ENCODE results near the gene HTT.
"Not testable (repeated sequence)": the region's sequence is repeated elsewhere in the genome, so short reads cannot be mapped to it uniquely, and the experiment has no call there.

HTT gene

GRCh38 chr4:3046623-3047022 is 27.9 kb upstream of the HTT start:
- no peak for DNase-seq

DNA sequence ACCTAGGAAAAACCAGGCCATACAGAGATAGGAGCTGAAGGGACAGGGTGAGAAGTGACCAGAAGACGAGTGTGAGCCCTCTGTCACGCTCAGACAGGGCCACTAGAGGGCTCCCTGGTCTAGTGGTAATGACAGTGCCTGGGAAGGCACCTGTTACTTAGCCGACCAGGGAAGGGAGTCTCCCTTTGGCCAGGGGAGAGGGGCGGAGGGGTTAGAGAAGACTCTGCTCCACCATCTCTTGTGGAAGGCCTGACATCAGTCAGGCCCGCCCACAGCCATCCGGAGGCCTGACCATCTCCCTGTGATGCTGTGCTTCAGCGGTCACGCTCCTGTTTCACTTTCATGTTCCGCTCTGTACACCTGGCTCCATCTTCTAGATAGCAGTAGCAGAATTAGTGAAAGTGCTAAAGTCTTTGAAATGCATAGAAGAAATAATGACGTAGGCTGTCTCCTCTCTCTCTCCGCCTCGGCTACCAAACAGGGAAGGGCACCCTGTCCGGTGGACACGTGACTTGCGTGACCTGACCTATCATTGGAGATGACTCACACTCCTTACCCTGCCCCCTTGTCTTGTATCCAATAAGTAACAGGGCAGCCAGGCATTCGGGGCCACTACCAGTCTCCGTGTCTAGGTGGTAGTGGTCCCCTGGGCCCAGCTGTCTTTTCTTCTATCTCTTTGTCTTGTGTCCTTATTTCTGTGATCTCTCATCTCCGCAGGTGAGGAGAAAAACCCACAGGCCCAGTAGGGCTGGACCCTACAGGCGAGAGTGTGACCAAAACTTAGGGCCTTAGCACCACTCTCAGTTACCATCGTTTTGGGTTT is 26.8 kb upstream of the HTT start:
- DNase-seq, result peak in 1 of 2 experiments; percentile 12

DNA sequence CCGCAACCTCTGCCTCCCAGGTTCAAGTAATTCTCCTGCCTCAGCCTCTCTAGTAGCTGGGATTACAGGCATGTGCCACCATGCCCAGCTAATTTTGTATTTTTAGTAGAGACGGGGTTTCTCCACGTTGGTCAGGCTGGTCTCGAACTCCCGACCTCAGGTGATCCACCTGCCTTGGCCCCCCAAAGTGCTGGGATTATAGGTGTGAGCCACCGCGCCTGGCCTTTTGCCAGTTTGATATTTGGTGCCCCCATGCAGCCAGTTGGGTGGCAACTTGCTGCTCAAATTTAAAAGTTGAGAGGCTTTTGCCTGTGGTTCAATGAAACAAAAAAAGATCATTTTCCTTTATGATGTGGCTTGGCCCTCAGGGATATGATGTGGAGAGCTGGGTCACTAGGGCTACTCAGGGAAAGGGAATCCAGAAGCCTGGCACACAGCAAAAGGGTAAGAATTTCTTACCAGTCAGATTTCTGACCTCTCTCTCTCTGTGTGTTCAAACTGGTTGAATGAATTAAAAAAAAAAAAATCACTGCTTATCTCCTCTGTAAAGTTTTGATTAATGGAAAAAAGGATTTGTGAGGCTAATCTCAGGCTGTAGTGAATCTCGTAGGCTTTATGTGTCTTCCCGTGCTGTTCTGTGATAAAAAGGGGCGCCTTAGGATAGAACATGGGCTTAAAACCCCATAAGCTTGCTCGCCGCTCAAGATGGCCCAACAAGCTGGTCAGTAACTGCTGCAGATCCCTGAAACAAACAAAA is 23.2 kb upstream of the HTT start:
- not testable (repeated sequence) for DNase-seq

DNA sequence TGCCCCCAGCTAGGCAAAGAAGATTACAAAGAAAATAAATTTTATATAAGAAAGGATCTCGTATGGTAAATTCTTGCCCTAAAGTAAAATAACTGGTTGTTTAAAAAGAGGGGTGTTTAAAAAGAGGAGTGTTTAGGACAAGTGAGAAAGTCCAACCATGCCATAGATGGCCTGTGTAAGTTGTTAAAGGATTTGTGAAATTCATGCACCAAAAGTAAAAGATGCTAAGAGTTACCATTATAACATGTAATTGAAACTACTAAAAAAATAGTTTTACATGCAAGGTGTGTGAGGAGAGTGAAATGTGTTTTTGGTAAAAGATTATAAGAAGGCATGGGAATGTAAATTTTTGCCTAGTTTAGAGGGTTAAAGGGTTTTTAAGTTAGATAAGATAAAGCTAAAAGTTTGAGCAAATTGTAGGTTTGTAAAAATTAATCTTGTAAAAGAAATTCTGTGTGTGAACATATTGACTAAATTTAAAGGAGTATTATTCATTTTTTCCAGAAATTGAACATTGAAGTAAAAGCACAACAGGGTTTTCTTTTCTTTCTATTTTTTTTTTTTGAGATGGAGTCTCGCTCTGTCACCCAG is 20.2 kb upstream of the HTT start:
- no peak for DNase-seq

- no peak for DNase-seq
Measured at GRCh38 chr4:3059943-3060342, 14.5 kb upstream of the HTT start.

DNA sequence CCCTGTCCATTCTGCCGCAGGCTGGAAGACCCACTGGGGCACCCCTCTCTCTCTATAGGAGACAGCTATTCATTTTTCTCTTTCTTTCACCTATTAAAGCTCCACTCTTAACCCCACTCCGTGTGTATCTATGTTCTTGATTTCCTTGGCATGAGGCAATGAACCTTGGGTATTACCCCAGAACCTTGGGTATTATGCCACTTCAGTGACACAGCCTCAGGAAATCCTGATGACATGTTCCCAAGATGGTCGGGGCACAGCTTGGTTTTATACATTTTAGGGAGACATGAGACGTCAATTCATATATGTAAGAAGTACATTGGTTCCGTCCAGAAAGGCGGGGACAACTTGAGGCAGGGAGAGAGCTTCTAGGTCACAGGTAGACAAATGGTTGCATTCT is 13.5 kb upstream of the HTT start:
- DNase-seq, result no peak

GRCh38 chr4:3062471-3062870 is 12.0 kb upstream of the HTT start:
- no peak for DNase-seq

DNA sequence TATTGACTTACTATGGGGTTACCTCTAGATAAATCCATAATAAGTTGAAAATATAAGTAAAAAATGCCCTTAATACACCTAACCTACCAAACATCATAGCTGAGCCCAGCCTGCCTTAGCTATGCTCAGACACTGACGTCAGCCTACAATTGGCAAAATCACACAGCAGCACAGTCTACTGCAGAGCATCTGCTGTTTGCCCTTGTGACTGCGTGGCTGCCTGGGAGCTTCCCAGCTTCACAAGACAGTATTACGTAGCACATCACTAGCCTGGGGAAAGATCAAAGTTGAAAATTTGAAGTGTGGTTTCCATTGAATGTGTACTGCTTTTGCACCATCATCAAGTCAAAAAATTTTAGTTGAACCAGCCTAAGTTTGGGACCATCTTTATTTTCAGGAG is 8.9 kb upstream of the HTT start:
- no peak for DNase-seq

DNA sequence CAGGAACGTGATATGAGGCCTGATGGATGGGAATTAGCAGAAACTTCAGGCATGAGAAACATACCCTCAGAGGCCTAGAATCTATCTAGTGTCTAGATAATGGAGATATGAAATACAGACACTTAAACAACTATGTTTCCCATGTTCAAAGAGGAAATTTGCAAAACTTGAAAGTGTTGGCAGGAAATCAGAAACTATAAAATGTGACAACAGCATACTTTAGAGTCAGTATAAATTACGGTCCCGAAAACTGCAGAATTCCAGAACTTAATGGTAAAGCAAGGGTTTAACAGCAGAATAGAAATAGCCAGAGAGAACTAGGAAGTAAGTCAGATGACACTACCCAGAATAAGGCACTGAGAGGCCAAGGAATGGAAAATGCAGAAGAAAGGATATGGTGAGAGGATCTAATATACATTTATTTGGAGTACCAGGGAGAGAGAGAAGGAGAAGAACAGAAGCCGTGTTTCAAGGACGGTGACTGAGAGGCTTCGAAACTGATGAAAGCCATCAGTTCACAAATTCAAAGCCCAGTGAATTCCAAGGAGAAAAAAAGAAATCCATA is 7.6 kb upstream of the HTT start:
- DNase-seq, result no peak

GRCh38 chr4:3067473-3068001 is 6.9 kb upstream of the HTT start:
- DNase-seq, result peak in 1 of 2 experiments; percentile 5

- DNase-seq, result no peak
Measured at GRCh38 chr4:3069661-3070199, 4.8 kb upstream of the HTT start.

GRCh38 chr4:3070709-3071500 is 3.6 kb upstream of the HTT start:
- DNase-seq, result no peak

DNA sequence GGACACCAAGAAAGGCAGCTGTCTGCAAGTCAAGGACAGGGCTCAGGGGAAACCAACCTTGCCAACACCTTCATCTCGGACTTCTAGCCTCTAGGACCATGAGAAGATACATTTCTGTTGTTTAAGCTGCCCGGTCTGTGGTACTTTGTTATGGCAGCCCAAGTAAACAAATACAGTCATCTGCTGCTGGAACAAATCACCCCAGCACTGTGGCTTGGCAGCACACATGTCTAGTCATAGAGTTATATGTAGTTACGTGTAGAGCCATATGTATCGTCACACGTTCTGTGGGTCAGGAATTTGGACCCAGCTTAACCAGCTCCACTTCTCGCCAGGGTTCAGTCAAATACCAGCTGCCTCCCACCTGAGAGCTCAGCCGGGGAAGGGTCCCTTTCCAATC is 2.7 kb upstream of the HTT start:
- DNase-seq, result no peak

- no peak for DNase-seq
Measured at GRCh38 chr4:3073158-3074077, 1.1 kb upstream of the HTT start.

DNA sequence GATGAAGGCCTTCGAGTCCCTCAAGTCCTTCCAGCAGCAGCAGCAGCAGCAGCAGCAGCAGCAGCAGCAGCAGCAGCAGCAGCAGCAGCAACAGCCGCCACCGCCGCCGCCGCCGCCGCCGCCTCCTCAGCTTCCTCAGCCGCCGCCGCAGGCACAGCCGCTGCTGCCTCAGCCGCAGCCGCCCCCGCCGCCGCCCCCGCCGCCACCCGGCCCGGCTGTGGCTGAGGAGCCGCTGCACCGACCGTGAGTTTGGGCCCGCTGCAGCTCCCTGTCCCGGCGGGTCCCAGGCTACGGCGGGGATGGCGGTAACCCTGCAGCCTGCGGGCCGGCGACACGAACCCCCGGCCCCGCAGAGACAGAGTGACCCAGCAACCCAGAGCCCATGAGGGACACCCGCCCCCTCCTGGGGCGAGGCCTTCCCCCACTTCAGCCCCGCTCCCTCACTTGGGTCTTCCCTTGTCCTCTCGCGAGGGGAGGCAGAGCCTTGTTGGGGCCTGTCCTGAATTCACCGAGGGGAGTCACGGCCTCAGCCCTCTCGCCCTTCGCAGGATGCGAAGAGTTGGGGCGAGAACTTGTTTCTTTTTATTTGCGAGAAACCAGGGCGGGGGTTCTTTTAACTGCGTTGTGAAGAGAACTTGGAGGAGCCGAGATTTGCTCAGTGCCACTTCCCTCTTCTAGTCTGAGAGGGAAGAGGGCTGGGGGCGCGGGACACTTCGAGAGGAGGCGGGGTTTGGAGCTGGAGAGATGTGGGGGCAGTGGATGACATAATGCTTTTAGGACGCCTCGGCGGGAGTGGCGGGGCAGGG is 568 bp downstream of the HTT start:
- no peak for DNase-seq

DNA sequence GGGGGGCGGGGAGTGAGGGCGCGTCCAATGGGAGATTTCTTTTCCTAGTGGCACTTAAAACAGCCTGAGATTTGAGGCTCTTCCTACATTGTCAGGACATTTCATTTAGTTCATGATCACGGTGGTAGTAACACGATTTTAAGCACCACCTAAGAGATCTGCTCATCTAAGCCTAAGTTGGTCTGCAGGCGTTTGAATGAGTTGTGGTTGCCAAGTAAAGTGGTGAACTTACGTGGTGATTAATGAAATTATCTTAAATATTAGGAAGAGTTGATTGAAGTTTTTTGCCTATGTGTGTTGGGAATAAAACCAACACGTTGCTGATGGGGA is 1.1 kb downstream of the HTT start:
- no peak for DNase-seq

- no peak for DNase-seq
Measured at GRCh38 chr4:3077796-3078195, 3.3 kb downstream of the HTT start.

DNA sequence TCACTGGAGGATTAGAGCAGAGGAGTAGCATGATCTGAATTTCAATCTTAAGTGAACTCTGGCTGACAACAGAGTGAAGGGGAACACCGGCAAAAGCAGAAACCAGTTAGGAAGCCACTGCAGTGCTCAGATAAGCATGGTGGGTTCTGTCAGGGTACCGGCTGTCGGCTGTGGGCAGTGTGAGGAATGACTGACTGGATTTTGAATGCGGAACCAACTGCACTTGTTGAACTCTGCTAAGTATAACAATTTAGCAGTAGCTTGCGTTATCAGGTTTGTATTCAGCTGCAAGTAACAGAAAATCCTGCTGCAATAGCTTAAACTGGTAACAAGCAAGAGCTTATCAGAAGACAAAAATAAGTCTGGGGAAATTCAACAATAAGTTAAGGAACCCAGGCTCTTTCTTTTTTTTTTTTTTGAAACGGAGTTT is 5.2 kb downstream of the HTT start:
- DNase-seq, result no peak

GRCh38 chr4:3082925-3083515 is 8.5 kb downstream of the HTT start:
- no peak for DNase-seq

- no peak for DNase-seq
Measured at GRCh38 chr4:3083732-3084131, 9.3 kb downstream of the HTT start.
